Esophagus muscularis mucosa (tissue), 4 donors: ENCODE data around the gene SPZ1. TPM values are rescaled to one million over a fixed set of nuclear protein-coding genes. Genes with fewer than 3 reads are reported as not detected.

ENCODE experiments used
- DNase-seq: peaks from one replicate; pipeline ENCODE4 v3.0.0-alpha.2; 2017; ENCODE audit errors: extremely low spot score
- H3K27ac ChIP-seq, 4 donors: fragments of 200-600 bp; sonication (generic); replicated peaks in 1 of 4; 1 replicate in 3 of 4; 2 replicates in 1 of 4; pipeline ENCODE4 v1.5.1; 2016 to 2019; ENCODE audit warnings: mild to moderate bottlenecking in 1 of 4
- H3K27me3 ChIP-seq, 4 donors: fragments of 200-600 bp; sonication (generic); one replicate each; pipeline versions ENCODE4 v1.5.1 to v1.6.0; 2016 to 2019
- H3K36me3 ChIP-seq, 4 donors: fragments of 200-600 bp; sonication (generic); one replicate each; pipeline ENCODE4 v1.5.1; 2016 to 2019
- H3K4me1 ChIP-seq, 4 donors: fragments of 200-600 bp; sonication (generic); one replicate each; pipeline ENCODE4 v1.5.1; 2016 to 2019
- H3K4me3 ChIP-seq, 4 donors: fragments of 200-600 bp; sonication (generic); 1 replicate in 2 of 4; 2 replicates in 2 of 4; pipeline ENCODE4 v1.5.1; 2016 to 2019; ENCODE audit warnings: mild to moderate bottlenecking in 4 of 4, moderate library complexity in 1 of 4
- H3K9me3 ChIP-seq, 4 donors: fragments of 200-600 bp; sonication (generic); 1 replicate in 3 of 4; 2 replicates in 1 of 4; pipeline ENCODE4 v1.5.1; 2016 to 2019
- CTCF ChIP-seq, 3 experiments: fragments of 200-600 bp in 2 of 3; fragments of 450-650 bp in 1 of 3; sonication (generic) in 2 of 3; IDR thresholded peaks; one replicate each; pipeline ENCODE4 v1.5.1; 2017 to 2019; ENCODE audit warnings: antibody characterized with exemption in 3 of 3, mild to moderate bottlenecking in 2 of 3, moderate library complexity in 1 of 3
- EP300 ChIP-seq: sonication (generic); formaldehyde crosslinking; IDR thresholded peaks from one replicate; pipeline ENCODE4 v1.6.1; 2017; ENCODE audit warnings: antibody characterized with exemption
- POLR2A ChIP-seq: fragments of 450-650 bp; IDR thresholded peaks from one replicate; pipeline ENCODE4 v1.6.1; 2017; ENCODE audit warnings: antibody characterized with exemption, moderate library complexity, mild to moderate bottlenecking, low read depth
- POLR2AphosphoS5 ChIP-seq, 2 donors: sonication (generic); formaldehyde crosslinking; IDR thresholded peaks; one replicate each; pipeline ENCODE4 v1.6.1; 2017; ENCODE audit warnings: antibody characterized with exemption in 2 of 2
- WGBS: methylation state at CpG from one replicate; pipeline ENCODE4 v1.1.5; 2018; 5-methylcytosine and 5-hydroxymethylcytosine counted together
- intact Hi-C: fragments of 100-400 bp; cut with DNase I; formaldehyde crosslinking; loops from one replicate; pipeline ENCODE4 v1.15.1; 2023
- total RNA-seq, 4 donors: library from RNA; depleted of rRNA; stranded (reverse); fragments of >200 nt; gene quantifications; one replicate each; pipeline versions ENCODE4 v1.1.0 to v1.2.1, GENCODE V29; 2016

The SPZ1 gene
- total RNA-seq, 4 donors from 2014 or later: not detected

- Histone ChIP-seq H3K27ac (no peak overlapping the region), H3K4me3 (no peak overlapping the region), H3K4me1 (no peaks in the 10 kb centered on the region), H3K36me3 (no peaks in the 10 kb centered on the region), H3K27me3 (no peaks in the 10 kb centered on the region), H3K9me3 (no peaks in the 10 kb centered on the region)
- no peak for DNase-seq
- intact Hi-C loops: no loop called here
- 87% methylated on average over 10 of the region's 11 CpGs for WGBS
- TF ChIP-seq POLR2A (no peak), POLR2AphosphoS5 (IDR thresholded peaks at IDR 0.05) (no peak), CTCF (IDR thresholded peaks at IDR 0.05) (no peak), EP300 (no peak)
These were observed 17.2 kb upstream of the SPZ1 start for GRCh38 chr5:80302636-80303035.

- intact Hi-C loops: no loop called here
- H3K4me1 ChIP-seq: no peaks in the 10 kb centered on the region
- DNase-seq: no peak
- TF ChIP-seq POLR2A (no peak), CTCF (IDR thresholded peaks at IDR 0.05) (no peak), POLR2AphosphoS5 (IDR thresholded peaks at IDR 0.05) (no peak), EP300 (no peak)
- no peak overlapping the region for H3K27ac ChIP-seq
- H3K4me3 ChIP-seq: no peak overlapping the region
- 83% methylated on average over 11 of the region's 11 CpGs for WGBS
- H3K9me3 ChIP-seq: no peaks in the 10 kb centered on the region
- H3K36me3 ChIP-seq: no peaks in the 10 kb centered on the region
- H3K27me3 ChIP-seq: no peaks in the 10 kb centered on the region
These were observed 11.3 kb upstream of the SPZ1 start for GRCh38 chr5:80308526-80308925.

DNA sequence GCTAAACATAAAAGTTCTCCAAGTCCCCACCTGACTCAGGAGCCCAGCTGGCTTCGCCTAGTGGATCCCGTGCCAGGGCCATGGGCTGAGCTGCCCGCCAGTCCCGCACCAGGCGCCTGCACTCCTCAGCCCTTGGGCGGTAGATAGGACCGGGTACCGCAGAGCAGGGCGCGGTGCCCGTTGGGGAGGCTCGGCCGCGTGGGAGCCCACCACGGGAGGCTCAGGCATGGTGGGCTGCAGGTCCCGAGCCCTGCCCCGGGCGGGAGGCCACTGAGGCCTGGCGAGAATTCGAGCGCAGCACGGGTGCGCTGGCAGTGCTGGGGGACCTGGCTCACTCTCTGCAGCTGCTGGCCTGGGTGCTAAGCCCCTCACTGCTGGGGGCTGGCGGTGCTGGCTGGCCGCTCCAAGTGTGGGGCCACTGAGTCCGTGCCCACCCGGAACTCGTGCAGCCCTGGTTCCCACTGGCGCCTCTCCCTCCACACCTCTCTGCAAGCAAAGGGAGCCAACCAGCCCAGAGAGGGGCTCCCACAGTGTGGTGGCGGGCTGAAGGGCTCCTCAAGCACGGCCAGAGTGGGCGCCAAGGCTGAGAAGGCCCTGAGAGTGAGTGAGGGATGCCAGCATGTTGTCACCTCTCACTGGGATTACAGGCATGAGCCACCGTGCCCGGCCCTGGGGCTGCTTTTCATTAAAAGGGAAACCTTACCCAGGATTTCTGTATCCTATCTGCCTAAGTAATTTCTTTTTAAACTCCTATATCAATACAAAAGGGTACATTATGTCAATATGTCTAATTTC is 9.7 kb upstream of the SPZ1 start:
- Histone ChIP-seq H3K36me3 (no peaks in the 10 kb centered on the region), H3K27ac (no peak overlapping the region), H3K4me3 (no peak overlapping the region), H3K4me1 (no peaks in the 10 kb centered on the region), H3K9me3 (no peaks in the 10 kb centered on the region), H3K27me3 (no peaks in the 10 kb centered on the region)
- no peak for TF ChIP-seq CTCF (IDR thresholded peaks at IDR 0.05)
- TF ChIP-seq EP300: no peak
- TF ChIP-seq POLR2A: no peak
- TF ChIP-seq POLR2AphosphoS5 (IDR thresholded peaks at IDR 0.05): no peak
- DNase-seq: no peak
- intact Hi-C loops: no loop called here
- WGBS: 73% methylated on average over 5 of the region's 34 CpGs

- H3K27ac ChIP-seq: no peak overlapping the region
- 81% methylated on average over 1 of the region's 1 CpG for WGBS
These were observed 4.6 kb upstream of the SPZ1 start for GRCh38 chr5:80315244-80315643.

More at GRCh38 chr5:80315244-80315643, 4.6 kb upstream of the SPZ1 start:
- TF ChIP-seq POLR2AphosphoS5 (IDR thresholded peaks at IDR 0.05) (no peak), POLR2A (no peak), EP300 (no peak), CTCF (IDR thresholded peaks at IDR 0.05) (no peak)
- Histone ChIP-seq H3K36me3 (no peaks in the 10 kb centered on the region), H3K9me3 (no peaks in the 10 kb centered on the region), H3K4me3 (no peak overlapping the region), H3K4me1 (no peaks in the 10 kb centered on the region), H3K27me3 (no peaks in the 10 kb centered on the region)
- no peak for DNase-seq
- intact Hi-C loops: no loop called here
